Upper lobe of left lung (tissue), 4 donors: ENCODE results near the gene MGAT4A.

Experiments used
- POLR2A ChIP-seq, 4 donors: fragments of 450-650 bp; IDR thresholded peaks; one replicate each; pipeline ENCODE4 v1.5.1; 2016 to 2017; ENCODE audit warnings: antibody characterized with exemption in 4 of 4, mild to moderate bottlenecking in 2 of 4
- POLR2AphosphoS5 ChIP-seq, 2 donors: sonication (generic); formaldehyde crosslinking; IDR thresholded peaks; one replicate each; pipeline ENCODE4 v1.5.1; 2017; ENCODE audit warnings: antibody characterized with exemption in 2 of 2

- TF ChIP-seq POLR2A (IDR thresholded peaks at IDR 0.05): peak in 2 of 4 donors; percentile 26 to 60
- TF ChIP-seq POLR2AphosphoS5 (IDR thresholded peaks at IDR 0.05): peak; percentile 33 to 55
Observed at GRCh38 chr2:98730053-98730706, 752 bp downstream of the MGAT4A start.
